ENCODE results near the gene CHN2.
"Not testable (repeated sequence)": the region's sequence is repeated elsewhere in the genome, so short reads cannot be mapped to it uniquely, and the experiment has no call there.

Gene CHN2

GRCh38 chr7:29488203-29488970 is 293.8 kb downstream of the CHN2 start:
- no peak for DNase-seq (ENCODE audit: low read depth in 2 of 2)

- peak; percentile 78 to 81 for DNase-seq (ENCODE audit: low read depth in 2 of 2)
Observed at GRCh38 chr7:29488977-29489376, 294.4 kb downstream of the CHN2 start.

DNA sequence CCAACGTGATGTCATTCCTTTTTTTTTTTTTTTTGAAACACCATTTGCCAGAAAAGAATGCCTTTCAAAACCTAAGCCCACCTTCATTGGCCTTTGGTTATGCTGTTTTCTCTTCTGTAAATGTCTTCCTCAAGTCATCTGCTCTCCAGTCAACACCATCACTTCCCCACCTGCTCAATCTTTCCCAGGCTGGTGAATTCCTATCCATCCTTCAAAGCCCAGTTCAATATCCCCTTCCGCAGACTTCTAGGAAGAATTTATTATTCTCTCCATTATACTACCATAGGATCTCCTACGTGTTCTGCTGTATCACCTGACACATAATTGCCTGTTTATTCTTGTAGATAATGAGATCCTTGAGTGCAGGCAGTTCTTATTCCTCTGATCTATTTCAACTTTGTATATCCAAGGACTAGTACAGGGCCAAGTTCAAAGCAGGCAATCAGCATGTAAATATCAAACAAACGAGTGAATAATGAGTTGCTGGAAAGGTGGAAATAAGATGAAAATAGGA is 295.6 kb downstream of the CHN2 start:
- DNase-seq (ENCODE audit: low read depth in 2 of 2), result no peak

DNA sequence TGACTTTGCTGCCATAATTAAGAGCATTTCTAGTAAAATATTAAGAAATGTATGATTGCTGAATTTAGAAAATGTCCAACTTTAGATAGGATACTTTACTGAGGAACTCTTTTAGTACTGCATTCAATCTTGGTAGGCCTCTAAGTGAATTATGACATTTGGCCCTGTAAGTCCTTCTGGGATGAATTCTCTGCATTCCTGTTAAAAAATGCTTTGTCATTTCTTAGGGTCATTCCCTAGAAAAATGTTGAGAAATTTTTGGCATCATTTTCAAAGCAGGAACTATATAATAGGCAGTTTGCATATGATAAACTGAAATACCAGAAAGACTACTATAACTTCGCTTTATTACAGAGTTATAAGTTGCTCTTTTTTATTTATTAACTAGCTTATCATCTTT is 299.8 kb downstream of the CHN2 start:
- DNase-seq (ENCODE audit: low read depth in 2 of 2), result peak; percentile 69 to 74

DNA sequence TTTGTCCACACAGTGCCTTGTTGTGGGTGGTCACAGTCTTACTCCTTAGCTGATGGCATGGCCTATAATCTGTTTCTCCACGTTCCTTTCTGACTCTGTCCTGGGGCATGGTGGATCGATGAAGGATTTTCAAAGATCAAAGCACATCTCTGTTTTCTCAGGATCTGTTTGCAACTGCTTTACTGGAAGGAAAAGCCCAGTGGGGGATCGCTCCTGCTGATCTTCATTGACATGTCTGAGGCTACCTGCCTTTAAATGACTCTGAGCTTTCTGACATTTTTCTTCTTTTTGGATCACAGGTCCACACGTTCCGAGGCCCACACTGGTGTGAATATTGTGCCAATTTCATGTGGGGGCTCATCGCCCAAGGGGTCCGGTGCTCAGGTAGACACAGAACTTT is 301.1 kb downstream of the CHN2 start:
- DNase-seq (ENCODE audit: low read depth in 2 of 2), result no peak

DNA sequence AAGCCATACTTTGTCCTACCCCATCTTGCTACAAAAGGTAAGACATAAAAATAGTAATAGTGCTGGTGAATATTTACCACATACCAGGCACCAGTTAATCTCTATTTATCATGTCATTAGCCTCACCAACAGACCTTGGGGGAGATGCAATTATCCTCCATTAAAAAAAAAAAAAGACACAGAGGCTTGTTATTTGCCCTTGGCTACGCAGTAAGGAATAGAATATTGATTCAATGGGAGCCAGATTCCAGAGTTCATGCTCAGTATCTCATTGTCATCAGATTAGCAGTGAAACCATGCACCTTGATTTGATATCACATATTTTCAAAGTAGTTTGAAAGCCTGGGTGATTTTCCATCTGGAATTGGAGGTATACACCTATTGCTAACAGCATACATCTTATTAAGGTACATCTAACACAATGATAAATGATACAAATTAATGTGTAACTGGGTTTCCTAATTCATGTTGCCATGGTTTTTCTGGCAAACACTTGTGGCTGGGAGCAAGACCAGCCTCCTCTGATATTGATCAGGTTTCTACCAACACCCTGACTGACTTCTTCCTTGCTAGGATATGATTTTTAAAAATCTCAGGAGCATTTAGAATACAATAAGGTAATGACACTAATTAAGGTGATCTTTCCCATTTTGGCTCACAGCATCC is 301.9 kb downstream of the CHN2 start:
- DNase-seq (ENCODE audit: low read depth in 2 of 2), result no peak

DNA sequence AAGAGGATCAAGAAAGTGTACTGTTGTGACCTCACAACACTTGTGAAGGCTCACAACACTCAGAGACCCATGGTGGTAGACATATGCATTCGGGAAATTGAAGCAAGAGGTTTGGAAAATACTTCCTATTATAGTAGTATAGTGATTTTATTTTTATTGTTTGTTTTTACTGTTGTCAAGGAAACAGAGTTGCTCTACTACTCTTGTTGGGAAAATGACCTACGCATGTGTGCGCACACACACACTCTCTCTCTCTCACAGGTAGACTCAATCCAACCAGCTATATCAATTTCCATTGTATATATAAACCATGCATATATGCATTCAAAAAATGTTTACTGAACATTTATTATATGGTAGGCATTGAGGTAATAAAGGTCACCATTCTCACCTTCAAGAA is 305.4 kb downstream of the CHN2 start:
- no peak for DNase-seq (ENCODE audit: low read depth in 2 of 2)

DNA sequence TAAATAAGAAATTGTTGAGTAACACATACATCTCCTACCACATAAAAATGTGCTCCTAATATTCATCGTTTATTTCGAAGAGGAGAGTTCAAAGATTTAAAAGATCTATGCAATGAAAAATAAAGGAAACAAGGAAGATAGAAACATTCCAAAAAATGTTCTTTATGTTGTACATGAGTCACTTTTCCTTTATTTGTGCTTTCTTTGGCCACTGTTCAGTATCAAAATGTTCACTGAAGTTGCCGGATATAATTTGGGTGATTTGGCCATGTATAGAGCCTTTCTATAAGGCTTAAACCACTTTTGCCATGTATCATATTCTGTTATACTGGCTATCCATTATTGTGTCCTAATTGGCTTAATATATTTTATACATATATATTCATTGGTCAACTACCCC is 306.1 kb downstream of the CHN2 start:
- no peak for DNase-seq (ENCODE audit: low read depth in 2 of 2)

- DNase-seq (ENCODE audit: low read depth in 2 of 2), result no peak
Observed at GRCh38 chr7:29502133-29502532, 307.6 kb downstream of the CHN2 start.

DNA sequence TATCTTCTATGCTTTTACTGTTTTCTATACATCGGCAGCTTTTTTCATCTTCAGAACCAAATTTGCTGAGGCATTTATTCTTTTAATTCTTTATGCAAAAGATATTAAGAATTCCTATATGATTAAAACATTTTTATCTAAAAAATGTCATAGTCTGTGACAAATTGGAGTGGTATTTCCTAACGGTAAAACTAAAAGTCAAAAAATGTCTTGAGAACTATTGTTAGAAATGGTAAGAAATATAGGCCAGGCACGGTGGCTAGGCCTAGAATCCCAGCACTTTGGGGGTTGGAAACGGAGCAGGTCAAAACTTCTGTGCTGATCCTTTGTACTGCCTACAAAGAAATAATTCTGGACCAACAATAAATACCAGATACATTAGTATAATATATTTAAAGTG is 311.4 kb downstream of the CHN2 start:
- no peak for DNase-seq (ENCODE audit: low read depth in 2 of 2)

DNA sequence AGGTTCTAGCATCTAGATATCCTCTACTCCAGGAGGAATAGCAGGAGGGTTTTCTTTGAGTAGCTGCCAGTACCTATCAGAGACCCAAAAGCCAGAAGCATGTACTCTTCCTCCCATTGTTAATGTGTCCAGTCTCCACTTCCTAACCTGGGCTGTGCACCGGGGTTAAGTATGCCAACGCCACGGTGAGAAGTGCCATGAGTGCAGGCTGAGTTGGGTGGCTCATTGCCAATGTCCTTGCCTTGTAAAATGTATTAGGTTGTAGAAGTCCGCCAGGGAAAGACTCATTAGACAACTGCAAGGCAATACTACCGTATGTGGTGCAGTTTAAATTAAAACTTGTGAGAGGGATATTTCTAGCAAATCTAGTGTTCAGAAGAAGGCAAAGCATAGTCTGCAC is 314.0 kb downstream of the CHN2 start:
- DNase-seq (ENCODE audit: low read depth in 2 of 2), result no peak

DNA sequence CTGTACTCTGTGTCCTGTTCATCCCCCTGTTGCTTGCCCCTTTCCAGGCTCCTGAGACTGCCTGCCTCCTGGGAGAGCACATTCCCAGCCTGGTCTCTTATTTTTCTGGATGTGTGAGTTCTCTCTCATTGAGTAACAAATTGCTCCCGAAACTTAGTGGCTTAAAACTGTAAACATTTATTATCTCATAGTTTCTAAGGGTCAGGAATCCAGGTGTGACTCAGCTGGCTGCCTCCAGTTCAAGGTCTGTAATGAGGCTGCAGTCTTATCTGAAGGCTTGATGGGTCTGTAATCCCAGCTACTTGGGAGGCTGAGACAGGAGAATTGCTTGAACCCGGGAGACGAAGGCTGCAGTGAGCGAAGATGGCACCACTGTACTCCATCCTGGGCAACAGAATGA is 315.5 kb downstream of the CHN2 start:
- DNase-seq (ENCODE audit: low read depth in 2 of 2), result no peak

GRCh38 chr7:29511337-29511736 is 316.8 kb downstream of the CHN2 start:
- no peak for DNase-seq (ENCODE audit: low read depth in 2 of 2)

- no peak for DNase-seq (ENCODE audit: low read depth in 2 of 2)
Observed at GRCh38 chr7:29511851-29512250, 317.3 kb downstream of the CHN2 start.

DNA sequence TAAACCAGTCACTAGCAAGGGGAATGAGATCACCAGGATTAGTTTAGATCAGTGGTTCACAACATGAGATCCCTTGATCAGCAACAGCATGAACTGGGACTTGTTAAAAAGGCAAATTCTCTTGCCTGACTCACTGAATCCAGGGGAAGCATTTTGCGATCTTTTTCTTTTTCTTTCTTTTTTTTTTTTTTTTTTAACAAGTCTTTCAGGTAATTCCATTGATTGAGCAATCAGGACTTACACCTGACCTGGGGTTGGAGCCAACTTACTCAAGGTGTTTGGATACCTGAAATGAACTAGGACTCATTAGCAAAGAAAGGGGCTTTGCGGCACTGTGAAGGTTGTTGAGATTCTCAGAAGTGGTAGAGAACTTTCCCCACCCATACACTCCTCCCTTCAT is 321.9 kb downstream of the CHN2 start:
- DNase-seq (ENCODE audit: low read depth in 2 of 2), result no peak

GRCh38 chr7:29518616-29519015 is 324.0 kb downstream of the CHN2 start:
- DNase-seq (ENCODE audit: low read depth in 2 of 2), result no peak

GRCh38 chr7:29523728-29524127 is 329.2 kb downstream of the CHN2 start:
- no peak for DNase-seq (ENCODE audit: low read depth in 2 of 2)

DNA sequence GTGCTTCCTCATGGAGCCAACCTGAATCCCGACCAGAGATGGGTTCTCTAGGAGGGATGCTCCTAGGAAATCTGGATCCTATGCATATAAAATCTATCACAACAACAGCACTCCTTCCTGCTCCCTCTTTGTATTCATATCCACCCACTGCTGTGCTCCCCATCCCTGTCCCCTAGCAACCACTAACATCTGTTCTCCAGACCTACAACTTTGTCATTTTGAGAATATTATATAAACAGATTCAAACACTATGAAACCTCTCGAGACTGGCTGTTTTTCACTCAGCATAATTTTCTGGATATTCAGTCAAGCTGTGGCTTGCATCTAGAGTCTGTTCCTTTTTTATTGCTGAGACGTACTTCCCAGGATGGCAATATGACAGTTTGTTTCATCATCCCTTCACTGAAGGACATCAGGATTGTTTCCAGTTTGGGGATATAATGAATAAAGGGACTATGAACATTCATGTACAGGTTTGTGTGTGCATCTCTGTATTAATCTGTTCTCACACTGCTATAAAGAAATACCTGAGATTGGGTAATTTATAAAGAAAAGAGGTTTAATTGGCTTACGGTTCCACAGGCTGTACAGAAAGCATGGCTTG is 333.0 kb downstream of the CHN2 start:
- no peak for DNase-seq (ENCODE audit: low read depth in 2 of 2)

- not testable (repeated sequence) for DNase-seq (ENCODE audit: low read depth in 2 of 2)
Observed at GRCh38 chr7:29528526-29528925, 334.0 kb downstream of the CHN2 start.

All from fibroblast of skin of left quadriceps (primary cell).